Mesodermal cell (in vitro differentiated cells): Measurements from ENCODE around the gene C2CD4D.

Source experiments
- H3K27ac ChIP-seq: 2 replicates; pipeline ENCODE4 v1.7.0; 2013; ENCODE audit warnings: mild to moderate bottlenecking, low read depth, low read length, moderate library complexity; ENCODE audit not compliant: severe bottlenecking
- H3K36me3 ChIP-seq: 2 replicates; pipeline ENCODE4 v1.7.1; 2013; ENCODE audit warnings: mild to moderate bottlenecking, low read length, moderate library complexity; ENCODE audit not compliant: control insufficient read depth, insufficient read depth
- H3K4me1 ChIP-seq: one replicate; pipeline ENCODE4 v1.7.1; 2013; ENCODE audit warnings: mild to moderate bottlenecking, low read length; ENCODE audit not compliant: insufficient read depth, control insufficient read depth, poor library complexity, severe bottlenecking
- H3K4me3 ChIP-seq: 2 replicates; pipeline ENCODE4 v1.7.0; 2013; ENCODE audit warnings: low read length, control low read depth, mild to moderate bottlenecking; ENCODE audit not compliant: insufficient read depth, poor library complexity, severe bottlenecking; ENCODE audit errors: extremely low read depth
- H3K9me3 ChIP-seq: 2 replicates; pipeline ENCODE4 v1.7.1; 2013; ENCODE audit warnings: mild to moderate bottlenecking, low read length, moderate library complexity; ENCODE audit not compliant: control insufficient read depth
- WGBS, 2 experiments: methylation state at CpG; one replicate each; pipeline ENCODE4 v1.1.5; 2013; ENCODE audit warnings: missing lambda C conversion rate in 2 of 2; ENCODE audit not compliant: insufficient coverage in 2 of 2; 5-methylcytosine and 5-hydroxymethylcytosine counted together

C2CD4D gene

DNA sequence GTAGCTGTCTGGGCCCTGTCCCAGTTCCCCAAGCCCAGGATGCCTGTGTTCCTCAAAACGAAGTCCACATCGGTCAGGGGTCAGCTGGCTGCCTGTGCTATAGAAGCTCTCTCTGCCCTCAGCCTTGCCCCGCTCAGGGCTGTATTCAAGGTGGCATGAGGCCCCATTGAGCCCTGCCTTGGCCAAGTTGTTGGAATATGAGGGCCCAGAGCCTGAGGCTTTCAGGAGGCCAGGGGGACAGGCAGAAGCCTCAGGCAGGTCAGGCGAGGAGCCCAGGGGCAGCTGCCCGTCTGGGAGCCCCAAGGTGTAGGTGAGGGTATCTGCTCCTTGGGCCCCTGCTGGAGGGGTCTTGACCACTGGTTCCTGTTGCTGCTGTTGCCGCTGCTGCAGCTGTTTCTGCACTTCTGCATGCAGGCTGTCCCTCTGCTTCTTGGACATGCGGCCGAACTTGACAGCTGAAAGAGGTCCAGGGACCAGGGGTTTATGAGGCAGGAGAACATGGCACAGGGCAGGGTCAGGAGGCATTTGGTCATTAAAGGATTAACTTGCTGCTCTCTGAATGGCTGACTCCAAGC is 24.6 kb downstream of the C2CD4D start:
- no peaks in the 10 kb centered on the region for H3K36me3 ChIP-seq
- no peaks in the 10 kb centered on the region for H3K4me1 ChIP-seq
- WGBS, 2 experiments = 92 to 94% methylated on average over 8 of the region's 8 CpGs
- no peak overlapping the region for H3K4me3 ChIP-seq
- H3K9me3 ChIP-seq = no peaks in the 10 kb centered on the region
- H3K27ac ChIP-seq = no peak overlapping the region

DNA sequence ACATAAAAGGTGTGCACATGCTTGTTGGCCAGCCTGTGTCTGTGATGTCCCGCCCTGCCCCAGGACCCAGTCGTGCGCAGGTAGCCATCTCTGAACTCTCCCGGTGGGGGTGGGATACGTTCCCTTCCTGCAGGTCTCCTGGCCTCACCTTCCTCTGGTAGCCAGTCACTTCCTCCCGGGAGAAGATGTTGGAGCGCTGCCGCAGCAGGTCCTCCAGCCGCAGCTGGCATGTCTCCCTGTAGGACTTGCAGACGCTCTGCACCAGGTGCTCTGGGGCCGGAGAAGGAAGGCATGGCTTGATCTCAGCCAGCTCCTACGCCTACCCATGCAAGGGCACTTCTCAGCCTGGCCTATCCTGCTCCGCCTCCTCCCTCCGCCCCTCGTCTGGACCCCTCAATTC is 25.2 kb downstream of the C2CD4D start:
- H3K36me3 ChIP-seq = no peaks in the 10 kb centered on the region
- H3K9me3 ChIP-seq = no peaks in the 10 kb centered on the region
- no peak overlapping the region for H3K27ac ChIP-seq
- 89 to 97% methylated on average over 15 of the region's 15 CpGs for WGBS, 2 experiments
- H3K4me1 ChIP-seq = no peaks in the 10 kb centered on the region
- no peak overlapping the region for H3K4me3 ChIP-seq

DNA sequence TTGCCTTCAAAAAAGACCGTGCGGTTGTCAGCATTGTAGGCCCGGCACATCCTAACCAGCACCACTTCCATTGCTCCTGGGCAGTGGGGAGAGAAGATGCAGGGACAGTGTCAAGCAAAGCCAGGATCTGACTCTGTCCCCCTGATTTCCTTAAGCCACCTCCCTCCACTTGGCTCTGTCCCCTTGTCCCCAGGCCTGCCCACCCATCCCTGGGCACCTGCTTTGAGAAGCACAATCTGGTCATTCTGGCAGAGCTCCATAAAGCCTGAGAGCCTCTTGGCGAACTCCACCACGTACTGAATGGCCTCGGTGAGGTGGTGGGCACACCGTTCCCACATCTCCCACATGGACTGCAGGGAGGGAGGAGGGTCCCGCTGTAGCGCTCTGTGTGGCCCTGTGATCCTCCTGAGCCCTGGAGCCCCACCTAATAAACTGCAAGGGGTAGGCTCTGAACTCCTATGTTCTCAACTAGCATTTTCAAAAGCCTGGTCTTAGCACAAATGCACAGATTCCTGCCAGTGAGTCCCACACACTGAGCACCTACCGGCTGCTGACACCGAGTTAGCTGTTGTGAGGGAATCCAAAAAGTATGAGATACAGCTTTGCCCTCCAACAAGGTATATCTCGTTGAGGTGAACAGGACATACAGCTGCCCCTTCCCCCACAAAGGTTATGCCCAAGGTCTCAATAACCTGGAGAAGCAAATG is 26.2 kb downstream of the C2CD4D start:
- 87 to 96% methylated on average over 5 to 8 of the region's 12 CpGs for WGBS, 2 experiments
- no peaks in the 10 kb centered on the region for H3K9me3 ChIP-seq
- H3K4me3 ChIP-seq = no peak overlapping the region
- no peaks in the 10 kb centered on the region for H3K4me1 ChIP-seq
- H3K36me3 ChIP-seq = no peaks in the 10 kb centered on the region
- no peak overlapping the region for H3K27ac ChIP-seq

DNA sequence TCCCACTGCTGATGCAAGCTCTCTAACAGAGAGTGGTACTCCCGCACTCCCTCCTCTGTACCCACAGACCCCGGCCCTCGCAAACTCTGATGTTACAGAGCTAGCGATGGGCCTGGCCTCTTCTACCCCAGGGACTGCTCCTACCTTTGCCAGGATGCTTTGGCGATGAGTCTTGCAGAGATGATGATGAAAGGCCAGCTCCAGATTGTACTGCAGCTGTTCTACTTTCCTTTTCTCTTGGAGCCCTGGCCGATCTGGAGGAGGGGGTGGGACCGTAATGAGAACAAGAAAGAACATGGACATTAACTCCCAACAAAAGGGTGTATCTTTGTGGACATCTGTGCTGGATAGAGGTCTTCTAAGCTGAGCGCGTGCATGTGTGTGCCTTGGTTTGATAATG is 28.4 kb downstream of the C2CD4D start:
- no peaks in the 10 kb centered on the region for H3K9me3 ChIP-seq
- H3K4me3 ChIP-seq = no peak overlapping the region
- H3K4me1 ChIP-seq = no peaks in the 10 kb centered on the region
- H3K27ac ChIP-seq = no peak overlapping the region
- WGBS, 2 experiments = 86 to 97% methylated on average over 7 of the region's 9 CpGs
- H3K36me3 ChIP-seq = no peaks in the 10 kb centered on the region

DNA sequence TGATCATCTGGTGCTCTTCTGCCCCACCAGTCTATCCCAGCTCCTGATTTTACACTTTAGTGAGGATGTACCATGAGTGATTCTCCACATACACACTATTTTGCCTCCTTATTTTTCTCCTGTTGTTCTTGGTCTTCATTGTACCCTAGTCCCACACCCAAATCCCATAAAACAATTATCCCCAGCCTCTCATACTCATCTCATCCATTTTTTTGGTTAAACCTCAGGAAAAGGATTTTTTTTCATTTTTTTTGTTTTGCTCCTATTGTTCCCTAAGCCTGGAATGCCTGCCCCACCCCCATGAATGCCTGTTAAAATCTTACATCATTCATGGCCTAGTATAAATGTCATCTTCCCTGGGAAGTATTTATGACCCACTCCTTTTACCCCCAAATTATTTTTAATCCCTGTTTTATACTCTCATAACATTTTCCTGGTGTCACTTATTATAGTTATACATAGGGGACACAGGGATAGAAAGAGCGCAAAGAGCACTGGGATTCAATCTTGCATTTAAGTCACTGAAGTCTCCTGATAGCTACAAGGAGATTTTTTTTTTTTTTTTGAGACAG is 29.5 kb downstream of the C2CD4D start:
- H3K4me3 ChIP-seq = no peak overlapping the region
- H3K36me3 ChIP-seq = no peaks in the 10 kb centered on the region
- 100% methylated on average over 1 of the region's 1 CpG for WGBS, 2 experiments
- H3K27ac ChIP-seq = no peak overlapping the region
- no peaks in the 10 kb centered on the region for H3K4me1 ChIP-seq
- no peaks in the 10 kb centered on the region for H3K9me3 ChIP-seq

DNA sequence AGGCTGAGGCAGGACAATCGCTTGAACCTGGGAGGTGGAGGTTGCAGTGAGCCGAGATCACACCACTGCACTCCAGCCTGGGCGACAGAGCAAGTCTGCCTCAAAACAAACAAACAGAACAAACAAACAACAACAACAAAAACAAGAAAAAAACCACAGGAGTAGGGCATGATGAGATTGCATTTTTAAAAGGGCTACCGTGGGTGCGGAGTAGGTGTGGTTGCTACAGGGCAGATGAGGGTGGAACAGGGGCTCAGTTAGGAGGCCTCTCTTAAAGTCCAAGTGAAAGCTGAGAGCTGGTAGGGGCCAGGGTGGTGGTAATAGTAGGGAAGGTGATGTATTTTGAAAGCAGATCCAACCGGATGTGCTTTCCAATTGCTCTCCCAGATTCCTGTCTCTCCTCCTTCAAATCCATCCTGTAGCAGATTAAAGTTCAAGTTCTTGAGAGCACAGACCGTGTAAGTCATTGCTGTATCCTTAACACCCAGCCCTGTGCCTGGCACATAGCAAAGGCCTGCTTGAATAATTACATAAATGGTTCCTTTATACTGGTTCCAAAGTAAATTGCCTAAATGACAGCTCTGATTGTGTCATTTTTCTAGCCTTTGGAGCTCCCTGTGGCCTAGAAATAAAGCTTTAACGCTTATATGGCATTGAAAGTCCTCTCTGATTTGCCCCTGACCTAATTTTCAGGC is 30.2 kb downstream of the C2CD4D start:
- 63 to 91% methylated on average over 4 to 5 of the region's 8 CpGs for WGBS, 2 experiments
- Histone ChIP-seq H3K4me3 (no peak overlapping the region), H3K27ac (no peak overlapping the region), H3K9me3 (no peaks in the 10 kb centered on the region), H3K36me3 (no peaks in the 10 kb centered on the region), H3K4me1 (no peaks in the 10 kb centered on the region)

DNA sequence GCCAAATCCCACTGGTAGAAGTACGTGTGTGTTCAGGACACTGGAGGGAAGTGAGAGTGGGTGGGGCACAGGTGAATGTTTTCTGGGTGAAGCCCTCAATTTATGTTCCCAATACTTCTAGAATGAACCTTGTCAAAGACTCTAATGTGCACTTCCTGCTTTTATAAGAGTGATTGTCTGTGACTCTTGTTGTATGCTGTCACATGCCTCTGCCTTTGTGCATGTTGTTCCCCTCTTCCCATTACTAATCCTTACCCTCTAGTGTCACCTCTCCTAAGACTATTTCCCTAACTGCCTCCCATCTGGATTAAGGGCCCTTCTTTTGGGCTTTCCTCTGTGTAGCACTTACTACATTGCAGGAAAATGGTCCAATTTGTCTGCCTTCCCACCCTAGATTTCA is 31.9 kb downstream of the C2CD4D start:
- Histone ChIP-seq H3K36me3 (no peaks in the 10 kb centered on the region), H3K9me3 (no peaks in the 10 kb centered on the region), H3K4me3 (no peak overlapping the region), H3K27ac (no peak overlapping the region), H3K4me1 (no peaks in the 10 kb centered on the region)
- no CpG with 5 or more reads among the region's 1 CpG for WGBS, 2 experiments

DNA sequence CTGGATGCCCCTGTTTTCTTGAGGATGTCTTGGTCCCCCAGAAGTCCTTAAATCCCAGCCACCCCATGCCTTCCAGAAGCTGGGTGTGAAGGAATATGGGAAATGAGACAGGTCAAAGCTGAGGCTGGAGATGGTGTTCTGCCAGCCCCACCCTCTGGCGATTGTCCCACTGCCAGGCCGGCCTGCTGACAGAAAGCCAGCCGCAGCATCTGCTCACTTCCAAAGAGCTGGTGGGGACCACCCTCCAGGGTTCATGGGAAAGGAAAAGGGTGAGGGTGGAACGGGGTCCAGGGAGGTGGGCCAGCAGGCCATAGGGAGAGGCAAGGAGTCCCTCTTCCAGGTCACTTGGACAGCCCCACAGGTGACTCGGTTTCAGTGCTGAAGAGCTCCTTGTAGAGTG is 32.5 kb downstream of the C2CD4D start:
- 94 to 97% methylated on average over 4 to 5 of the region's 5 CpGs for WGBS, 2 experiments
- H3K9me3 ChIP-seq = no peaks in the 10 kb centered on the region

DNA sequence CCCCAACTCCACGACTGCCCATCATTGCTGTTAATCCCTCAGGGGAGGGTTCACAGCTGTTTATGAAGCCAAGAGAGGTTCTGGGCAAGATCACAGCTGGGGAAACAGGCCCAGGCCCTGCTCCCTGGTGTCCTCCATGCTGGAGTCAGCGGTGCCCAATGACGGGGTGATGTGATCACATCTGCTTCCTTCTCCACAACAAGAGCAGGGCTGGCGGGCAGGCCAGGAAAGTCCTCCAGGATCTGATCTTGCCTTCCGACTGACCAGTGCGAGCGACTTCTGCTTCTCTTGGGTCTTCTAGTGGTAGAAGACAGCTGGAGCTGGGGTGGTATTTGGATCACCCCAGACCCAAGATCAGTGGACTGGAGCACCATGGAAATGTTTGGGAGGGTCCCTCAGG is 33.5 kb downstream of the C2CD4D start:
- WGBS, 2 experiments = 85 to 100% methylated on average over 2 of the region's 7 CpGs
- Histone ChIP-seq H3K9me3 (no peaks in the 10 kb centered on the region), H3K4me1 (no peaks in the 10 kb centered on the region), H3K27ac (no peak overlapping the region), H3K36me3 (no peaks in the 10 kb centered on the region), H3K4me3 (no peak overlapping the region)

More for the DNA sequence above, 32.5 kb downstream of the C2CD4D start:
- H3K4me3 ChIP-seq = no peak overlapping the region
- no peaks in the 10 kb centered on the region for H3K4me1 ChIP-seq
- no peaks in the 10 kb centered on the region for H3K36me3 ChIP-seq
- no peak overlapping the region for H3K27ac ChIP-seq

DNA sequence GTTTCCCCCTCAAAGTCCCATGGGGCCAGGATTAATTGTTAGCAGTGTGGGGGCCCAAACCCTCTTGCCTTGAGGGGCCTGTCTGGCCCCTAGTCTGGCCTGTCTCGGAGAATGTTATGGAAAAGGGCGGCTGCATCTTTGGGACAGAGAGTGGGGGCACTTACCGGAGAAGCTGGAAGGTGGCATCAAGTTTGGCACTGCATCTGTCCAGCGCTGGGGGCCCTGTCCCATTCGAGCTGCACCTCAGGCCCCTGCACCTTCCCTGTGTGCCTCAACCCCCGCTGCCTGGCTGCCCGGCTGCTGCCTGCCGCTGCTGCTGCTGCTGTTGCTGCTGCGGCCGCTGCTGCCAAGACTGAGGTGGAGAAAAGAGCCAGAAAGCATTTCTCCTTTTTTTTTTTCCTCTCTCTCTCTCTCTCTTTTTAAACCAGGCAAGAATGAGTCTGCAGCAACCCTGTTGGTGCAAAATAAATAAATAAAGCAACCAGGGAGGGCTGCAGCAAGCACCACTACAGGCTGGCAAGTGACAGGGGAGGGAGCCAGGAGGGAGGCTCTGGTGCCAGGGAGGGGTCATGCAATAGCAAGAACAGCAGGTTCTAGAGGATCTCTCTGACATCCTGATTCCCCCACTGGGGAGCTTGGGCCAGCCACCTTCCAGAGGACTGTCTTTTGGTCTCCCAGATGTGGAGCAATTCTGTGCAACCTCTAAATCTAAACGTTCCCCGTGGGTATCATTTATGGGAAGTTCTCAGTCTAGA is 34.4 kb downstream of the C2CD4D start, which contains the start of gene LINGO4:
LINGO4 (minus strand) TSS at position 354 of the 755 bp plus-strand sequence. CDS start 2,715 bp downstream, outside the sequence.
- H3K27ac ChIP-seq = no peak within 1 kb of the TSS
- H3K4me1 ChIP-seq = no peaks in the 10 kb centered on the region
- H3K9me3 ChIP-seq = no peaks in the 10 kb centered on the region
- 86 to 89% methylated on average over 9 to 10 of the region's 12 CpGs for WGBS, 2 experiments
- H3K4me3 ChIP-seq = no peak within 1 kb of the TSS
- H3K36me3 ChIP-seq = no peaks in the 10 kb centered on the region
